Measurements from ENCODE around the gene AXDND1. TPM values are rescaled to one million over a fixed set of nuclear protein-coding genes. Genes with fewer than 3 reads are reported as not detected.
"Not testable (repeated sequence)": the region's sequence is repeated elsewhere in the genome, so short reads cannot be mapped to it uniquely, and the experiment has no call there.

The AXDND1 gene
- total RNA-seq, 2 donors from 2014 or later = 3.6 TPM; not detected in 1

- no peaks in the 10 kb centered on the region for H3K27me3 ChIP-seq
- TF ChIP-seq CTCF (IDR thresholded peaks at IDR 0.05) = no peak
- TF ChIP-seq POLR2A (IDR thresholded peaks at IDR 0.05) = no peak
- DNase-seq = no peak
Observed at GRCh38 chr1:179441501-179441900, 75.7 kb downstream of the AXDND1 start.

GRCh38 chr1:179442846-179443245, 77.1 kb downstream of the AXDND1 start:
- H3K27me3 ChIP-seq; ATAC-seq; H3K4me1 ChIP-seq; H3K9me3 ChIP-seq; DNase-seq; intact Hi-C loops (cut with DNase I); H3K36me3 ChIP-seq (replicated peaks in 1 of 2; ENCODE audit: insufficient read depth in 1 of 2, low read depth in 2 of 2); H3K4me3 ChIP-seq; H3K27ac ChIP-seq: not testable (repeated sequence)
- WGBS, 2 donors = 81 to 90% methylated on average over 10 of the region's 10 CpGs

More at GRCh38 chr1:179441501-179441900, 75.7 kb downstream of the AXDND1 start:
- WGBS, 2 donors = 83 to 91% methylated on average over 6 of the region's 6 CpGs
- no peaks in the 10 kb centered on the region for H3K4me1 ChIP-seq
- H3K9me3 ChIP-seq = no peaks in the 10 kb centered on the region
- intact Hi-C loops (cut with DNase I) = no loop called here
- H3K27ac ChIP-seq = no peak overlapping the region
- ATAC-seq = no peak
- H3K36me3 ChIP-seq (replicated peaks in 1 of 2; ENCODE audit: insufficient read depth in 1 of 2, low read depth in 2 of 2) = no peaks in the 10 kb centered on the region
- no peak overlapping the region for H3K4me3 ChIP-seq

GRCh38 chr1:179445593-179445992, 79.8 kb downstream of the AXDND1 start:
- TF ChIP-seq POLR2A (IDR thresholded peaks at IDR 0.05) = no peak
- H3K9me3 ChIP-seq = no peaks in the 10 kb centered on the region
- no peak overlapping the region for H3K27ac ChIP-seq
- no peaks in the 10 kb centered on the region for H3K36me3 ChIP-seq (replicated peaks in 1 of 2; ENCODE audit: insufficient read depth in 1 of 2, low read depth in 2 of 2)
- no peak overlapping the region for H3K4me3 ChIP-seq
- H3K4me1 ChIP-seq = no peaks in the 10 kb centered on the region
- DNase-seq (no peak), ATAC-seq (no peak)
- no peaks in the 10 kb centered on the region for H3K27me3 ChIP-seq
- intact Hi-C loops (cut with DNase I) = no loop called here

GRCh38 chr1:179447489-179447888, 81.7 kb downstream of the AXDND1 start:
- H3K36me3 ChIP-seq (replicated peaks in 1 of 2; ENCODE audit: insufficient read depth in 1 of 2, low read depth in 2 of 2) = no peaks in the 10 kb centered on the region
- TF ChIP-seq CTCF (IDR thresholded peaks at IDR 0.05) (no peak), POLR2A (IDR thresholded peaks at IDR 0.05) (no peak)
- H3K4me1 ChIP-seq = no peaks in the 10 kb centered on the region
- intact Hi-C loops (cut with DNase I) = no loop called here
- H3K9me3 ChIP-seq = no peaks in the 10 kb centered on the region
- no peak for DNase-seq
- 79 to 86% methylated on average over 3 of the region's 3 CpGs for WGBS, 2 donors
- no peak overlapping the region for H3K27ac ChIP-seq
- no peaks in the 10 kb centered on the region for H3K27me3 ChIP-seq
- no peak for ATAC-seq
- no peak overlapping the region for H3K4me3 ChIP-seq

- TF ChIP-seq CTCF (IDR thresholded peaks at IDR 0.05) (no peak), POLR2A (IDR thresholded peaks at IDR 0.05) (no peak)
- no peak overlapping the region for H3K4me3 ChIP-seq
- no peak for DNase-seq
- no peaks in the 10 kb centered on the region for H3K9me3 ChIP-seq
- no peaks in the 10 kb centered on the region for H3K36me3 ChIP-seq (replicated peaks in 1 of 2; ENCODE audit: insufficient read depth in 1 of 2, low read depth in 2 of 2)
- intact Hi-C loops (cut with DNase I) = no loop called here
- 86 to 95% methylated on average over 14 of the region's 14 CpGs for WGBS, 2 donors
- H3K27ac ChIP-seq = no peak overlapping the region
- H3K4me1 ChIP-seq = no peaks in the 10 kb centered on the region
- H3K27me3 ChIP-seq = no peaks in the 10 kb centered on the region
- ATAC-seq = no peak
Observed at GRCh38 chr1:179448437-179449149, 82.8 kb downstream of the AXDND1 start.

GRCh38 chr1:179459606-179460206, 93.9 kb downstream of the AXDND1 start:
- H3K4me1 ChIP-seq; H3K9me3 ChIP-seq; DNase-seq; ATAC-seq; H3K4me3 ChIP-seq; intact Hi-C loops (cut with DNase I); H3K27ac ChIP-seq; H3K36me3 ChIP-seq (replicated peaks in 1 of 2; ENCODE audit: insufficient read depth in 1 of 2, low read depth in 2 of 2); H3K27me3 ChIP-seq: not testable (repeated sequence)
- WGBS, 2 donors = 68 to 83% methylated on average over 2 of the region's 2 CpGs

- H3K27me3 ChIP-seq; ATAC-seq; H3K4me1 ChIP-seq; intact Hi-C loops (cut with DNase I); H3K27ac ChIP-seq; H3K9me3 ChIP-seq; H3K36me3 ChIP-seq (replicated peaks in 1 of 2; ENCODE audit: insufficient read depth in 1 of 2, low read depth in 2 of 2); DNase-seq; H3K4me3 ChIP-seq: not testable (repeated sequence)
- WGBS, 2 donors = 88 to 94% methylated on average over 9 to 11 of the region's 11 CpGs
Observed at GRCh38 chr1:179465661-179466060, 99.9 kb downstream of the AXDND1 start.
